ENCODE data around the gene PLRG1. TPM values are rescaled to one million over a fixed set of nuclear protein-coding genes. Genes with fewer than 3 reads are reported as not detected.

Gene PLRG1
- total RNA-seq, 1 experiment from 2014 or later = 76.8 TPM

- Histone ChIP-seq H3K4me3 (no peak overlapping the region), H3K36me3 (no peaks in the 10 kb centered on the region)
Measured at GRCh38 chr4:154582723-154583122, 32.5 kb upstream of the PLRG1 start.

GRCh38 chr4:154579927-154580326, 29.7 kb upstream of the PLRG1 start:
- H3K4me3 ChIP-seq = no peak overlapping the region

More at GRCh38 chr4:154582723-154583122, 32.5 kb upstream of the PLRG1 start:
- DNase-seq = no peak
- Histone ChIP-seq H3K9me3 (no peaks in the 10 kb centered on the region), H3K27me3 (no peaks in the 10 kb centered on the region)

GRCh38 chr4:154578919-154579318, 28.7 kb upstream of the PLRG1 start:
- H3K9me3 ChIP-seq = no peaks in the 10 kb centered on the region

More at GRCh38 chr4:154579927-154580326, 29.7 kb upstream of the PLRG1 start:
- Histone ChIP-seq H3K9me3 (no peaks in the 10 kb centered on the region), H3K27me3 (no peaks in the 10 kb centered on the region), H3K36me3 (no peaks in the 10 kb centered on the region)
- no peak for DNase-seq

GRCh38 chr4:154577324-154577723, 27.1 kb upstream of the PLRG1 start:
- Histone ChIP-seq H3K36me3 (no peaks in the 10 kb centered on the region), H3K4me3 (no peak overlapping the region), H3K9me3 (no peaks in the 10 kb centered on the region), H3K27me3 (no peaks in the 10 kb centered on the region)
- DNase-seq = no peak

More at GRCh38 chr4:154578919-154579318, 28.7 kb upstream of the PLRG1 start:
- H3K27me3 ChIP-seq = no peaks in the 10 kb centered on the region
- no peaks in the 10 kb centered on the region for H3K36me3 ChIP-seq
- no peak overlapping the region for H3K4me3 ChIP-seq
- DNase-seq = no peak

DNA sequence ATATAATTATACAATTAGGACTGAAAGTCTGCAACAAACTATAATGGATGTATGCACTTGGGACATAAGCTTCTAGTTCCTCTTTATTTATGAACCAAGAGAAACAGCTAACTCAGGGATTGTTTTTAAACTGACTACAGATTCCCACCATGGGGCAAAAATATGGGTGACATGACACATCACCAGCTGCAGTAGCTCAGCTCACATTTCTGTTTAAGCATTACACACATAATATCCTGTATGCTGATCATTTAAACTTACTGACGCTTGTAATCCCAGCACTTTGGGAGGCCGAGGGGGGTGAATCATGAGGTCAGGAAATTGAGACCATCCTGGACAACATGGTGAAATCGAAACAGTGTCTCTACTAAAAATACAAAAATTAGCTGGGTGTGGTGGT, 24.1 kb upstream of the PLRG1 start:
- no peaks in the 10 kb centered on the region for H3K27me3 ChIP-seq
- no peak overlapping the region for H3K4me3 ChIP-seq
- H3K9me3 ChIP-seq = no peaks in the 10 kb centered on the region
- DNase-seq = no peak
- H3K36me3 ChIP-seq = no peaks in the 10 kb centered on the region

GRCh38 chr4:154573190-154573870, 23.1 kb upstream of the PLRG1 start:
- no peaks in the 10 kb centered on the region for H3K36me3 ChIP-seq
- no peaks in the 10 kb centered on the region for H3K9me3 ChIP-seq
- H3K27me3 ChIP-seq = no peaks in the 10 kb centered on the region
- no peak overlapping the region for H3K4me3 ChIP-seq
- DNase-seq = no peak

DNA sequence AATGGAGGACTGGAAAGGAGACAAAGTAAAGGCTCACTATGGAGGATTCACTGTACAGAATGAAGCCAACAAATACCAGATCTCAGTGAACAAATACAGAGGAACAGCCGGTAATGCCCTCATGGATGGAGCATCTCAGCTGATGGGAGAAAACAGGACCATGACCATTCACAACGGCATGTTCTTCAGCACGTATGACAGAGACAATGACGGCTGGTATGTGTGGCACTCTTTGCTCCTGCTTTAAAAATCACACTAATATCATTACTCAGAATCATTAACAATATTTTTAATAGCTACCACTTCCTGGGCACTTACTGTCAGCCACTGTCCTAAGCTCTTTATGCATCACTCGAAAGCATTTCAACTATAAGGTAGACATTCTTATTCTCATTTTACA, 19.4 kb upstream of the PLRG1 start:
- Histone ChIP-seq H3K27me3 (no peaks in the 10 kb centered on the region), H3K4me3 (no peak overlapping the region), H3K36me3 (no peaks in the 10 kb centered on the region), H3K9me3 (no peaks in the 10 kb centered on the region)
- DNase-seq = no peak

GRCh38 chr4:154569028-154569427, 18.8 kb upstream of the PLRG1 start:
- no peak for DNase-seq

GRCh38 chr4:154566639-154567204, 16.5 kb upstream of the PLRG1 start:
- peak; percentile 17 for DNase-seq
- Histone ChIP-seq H3K36me3 (no peaks in the 10 kb centered on the region), H3K9me3 (no peaks in the 10 kb centered on the region), H3K4me3 (no peak overlapping the region), H3K27me3 (no peaks in the 10 kb centered on the region)

More at GRCh38 chr4:154569028-154569427, 18.8 kb upstream of the PLRG1 start:
- Histone ChIP-seq H3K36me3 (no peaks in the 10 kb centered on the region), H3K9me3 (no peaks in the 10 kb centered on the region), H3K4me3 (no peak overlapping the region), H3K27me3 (no peaks in the 10 kb centered on the region)

DNA sequence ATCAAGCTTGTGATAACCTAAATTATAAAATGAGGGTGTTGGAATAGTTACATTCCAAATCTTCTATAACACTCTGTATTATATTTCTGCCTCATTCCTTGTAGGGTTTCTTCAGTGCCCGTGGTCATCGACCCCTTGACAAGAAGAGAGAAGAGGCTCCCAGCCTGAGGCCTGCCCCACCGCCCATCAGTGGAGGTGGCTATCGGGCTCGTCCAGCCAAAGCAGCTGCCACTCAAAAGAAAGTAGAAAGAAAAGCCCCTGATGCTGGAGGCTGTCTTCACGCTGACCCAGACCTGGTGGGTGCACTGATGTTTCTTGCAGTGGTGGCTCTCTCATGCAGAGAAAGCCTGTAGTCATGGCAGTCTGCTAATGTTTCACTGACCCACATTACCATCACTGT, 15.5 kb upstream of the PLRG1 start:
- Histone ChIP-seq H3K4me3 (no peak overlapping the region), H3K36me3 (no peaks in the 10 kb centered on the region), H3K27me3 (no peaks in the 10 kb centered on the region), H3K9me3 (no peaks in the 10 kb centered on the region)
- no peak for DNase-seq

DNA sequence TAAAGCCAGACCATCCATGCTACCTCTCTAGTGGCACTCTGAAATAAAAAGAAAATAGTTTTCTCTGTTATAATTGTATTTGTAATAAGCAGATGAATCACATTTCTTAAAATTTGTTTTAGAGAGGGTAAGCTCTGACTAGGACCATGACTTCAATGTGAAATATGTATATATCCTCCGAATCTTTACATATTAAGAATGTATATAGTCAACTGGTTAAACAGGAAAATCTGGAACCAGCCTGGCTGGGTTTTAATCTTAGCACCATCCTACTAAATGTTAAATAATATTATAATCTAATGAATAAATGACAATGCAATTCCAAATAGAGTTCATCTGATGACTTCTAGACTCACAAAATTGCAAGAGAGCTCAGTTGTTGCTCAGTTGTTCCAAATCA, 14.1 kb upstream of the PLRG1 start:
- H3K9me3 ChIP-seq = no peaks in the 10 kb centered on the region
- no peak overlapping the region for H3K4me3 ChIP-seq
- DNase-seq = no peak

GRCh38 chr4:154562697-154563254, 12.6 kb upstream of the PLRG1 start, which contains the start of gene FGB:
Gene FGB, plus strand, starts transcription at chr4:154563011. Its CDS starts 8 bp downstream, at chr4:154563019.
- DNase-seq = no peak
- H3K4me3 ChIP-seq = no peak within 1 kb of the TSS
- H3K9me3 ChIP-seq = no peaks in the 10 kb centered on the region
- no peaks in the 10 kb centered on the region for H3K27me3 ChIP-seq
- H3K36me3 ChIP-seq = no peaks in the 10 kb centered on the region

More for the DNA sequence above, 14.1 kb upstream of the PLRG1 start:
- Histone ChIP-seq H3K27me3 (no peaks in the 10 kb centered on the region), H3K36me3 (no peaks in the 10 kb centered on the region)

DNA sequence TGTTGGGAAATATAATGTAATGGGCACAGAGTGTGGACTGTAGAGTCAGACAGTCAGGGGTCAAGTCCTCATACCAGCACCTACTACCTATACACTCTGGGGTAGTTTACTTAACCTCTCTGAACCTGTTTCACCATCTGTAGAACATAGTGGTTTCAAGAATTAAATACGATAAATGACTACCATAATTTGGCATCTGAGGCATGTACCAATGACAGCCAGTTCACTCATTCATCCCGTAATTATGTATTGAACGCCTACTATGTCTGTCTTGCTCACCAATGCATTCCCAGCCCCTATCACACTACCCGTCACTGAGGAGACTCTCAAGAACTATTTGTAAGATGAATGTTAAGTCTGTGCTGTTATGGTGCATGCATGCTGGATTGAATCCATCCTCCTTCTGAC, 10.6 kb upstream of the PLRG1 start:
- no peaks in the 10 kb centered on the region for H3K27me3 ChIP-seq
- no peaks in the 10 kb centered on the region for H3K9me3 ChIP-seq
- H3K4me3 ChIP-seq = no peak overlapping the region
- no peak for DNase-seq
- H3K36me3 ChIP-seq = no peaks in the 10 kb centered on the region

DNA sequence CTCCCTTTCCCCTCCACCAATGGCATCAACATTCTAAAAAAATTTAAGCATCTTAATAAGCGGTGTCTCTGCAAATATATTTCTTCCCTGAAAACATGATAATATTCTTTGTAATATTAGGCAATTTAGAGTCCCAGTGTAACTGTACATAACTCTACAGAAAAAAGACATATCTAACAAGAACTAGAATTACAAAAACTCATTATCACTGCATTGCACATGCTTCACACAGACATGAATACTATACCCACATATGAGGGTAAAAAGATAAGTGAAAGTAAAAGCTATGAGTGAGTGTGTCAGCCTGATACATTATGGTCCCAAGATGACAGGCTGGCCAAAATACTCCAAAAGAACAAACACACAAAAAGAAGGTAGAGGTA, 10.2 kb upstream of the PLRG1 start:
- no peak overlapping the region for H3K4me3 ChIP-seq
- DNase-seq = no peak
- H3K27me3 ChIP-seq = no peaks in the 10 kb centered on the region

GRCh38 chr4:154559494-154560418, 9.6 kb upstream of the PLRG1 start:
- H3K4me3 ChIP-seq = no peak overlapping the region
- no peaks in the 10 kb centered on the region for H3K36me3 ChIP-seq
- H3K27me3 ChIP-seq = no peaks in the 10 kb centered on the region
- H3K9me3 ChIP-seq = no peaks in the 10 kb centered on the region
- DNase-seq = no peak

More for the DNA sequence above, 10.2 kb upstream of the PLRG1 start:
- Histone ChIP-seq H3K9me3 (no peaks in the 10 kb centered on the region), H3K36me3 (no peaks in the 10 kb centered on the region)

DNA sequence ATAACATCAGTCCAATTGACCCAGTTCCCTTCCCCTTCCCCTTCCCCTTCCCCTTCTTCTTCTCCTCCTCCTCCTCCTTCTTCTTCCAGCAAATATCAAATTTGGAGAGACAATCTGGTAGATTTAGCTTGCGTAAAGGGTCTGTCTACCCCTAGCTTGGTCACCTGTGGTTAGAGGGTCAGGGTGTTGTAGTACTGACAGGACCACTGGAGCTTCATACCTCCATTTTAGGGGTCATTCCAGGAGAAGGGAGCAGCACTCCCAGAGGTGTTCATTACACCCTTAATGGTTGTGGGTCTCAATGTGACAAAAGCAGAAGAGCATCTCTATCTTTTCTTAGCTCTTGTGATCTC, 8.9 kb upstream of the PLRG1 start:
- no peak for DNase-seq
- H3K36me3 ChIP-seq = no peaks in the 10 kb centered on the region
- no peaks in the 10 kb centered on the region for H3K27me3 ChIP-seq
- no peaks in the 10 kb centered on the region for H3K9me3 ChIP-seq
- no peak overlapping the region for H3K4me3 ChIP-seq
